Panc1 (cell line): ENCODE measurements around the gene SURF2. TPM values are rescaled to one million over a fixed set of nuclear protein-coding genes. Genes with fewer than 3 reads are reported as not detected.
A peak's percentile ranks its signal among the peaks of the same experiment; 100 is the strongest.

ENCODE experiments used
- ATAC-seq: fragments of 200-7000 bp; cut with Tn5 transposase; 2 replicates; pipeline ENCODE4 v1.9.1; 2020; ENCODE audit warnings: mild to moderate bottlenecking, moderate library complexity
- BruUV-seq: library from RNA; stranded (reverse); fragments of 400-500 nt; replicated peaks from 2 replicates; lab custom pipeline; 2021; lab: Mats Ljungman, UMichigan
- CTCF ChIA-PET: fragments of 300-600 bp; sonication (Branson Sonifier 250); formaldehyde crosslinking; loops from one replicate; lab custom pipeline; 2022; ENCODE audit warnings: antibody characterized with exemption; lab: Charles Lee
- POLR2A ChIA-PET: fragments of 300-600 bp; sonication (Branson Sonifier 250); formaldehyde crosslinking; loops from one replicate; lab custom pipeline; 2022; ENCODE audit warnings: antibody characterized with exemption; lab: Charles Lee
- DNase-seq: peaks from one replicate; pipeline ENCODE4 v3.0.0-alpha.2; 2010; ENCODE audit warnings: low read depth, low spot score
- H3K27ac ChIP-seq: 2 replicates; pipeline ENCODE4 v1.5.1; 2011; ENCODE audit warnings: mild to moderate bottlenecking, low read length, inconsistent platforms
- H3K27me3 ChIP-seq: fragments of 200-500 bp; sonication (Bioruptor generic); 2 replicates; pipeline ENCODE4 v1.6.0; 2014; ENCODE audit warnings: low read length, inconsistent platforms; ENCODE audit not compliant: control insufficient read depth, insufficient read depth
- H3K36me3 ChIP-seq: fragments of 200-500 bp; sonication (Bioruptor generic); 2 replicates; pipeline ENCODE4 v1.5.1; 2014; ENCODE audit warnings: inconsistent platforms, mild to moderate bottlenecking, low read length, moderate library complexity; ENCODE audit not compliant: control insufficient read depth, insufficient read depth
- H3K4me1 ChIP-seq: 2 replicates; pipeline ENCODE4 v1.5.1; 2011; ENCODE audit warnings: inconsistent platforms, mild to moderate bottlenecking, low read length, moderate library complexity; ENCODE audit not compliant: control insufficient read depth, insufficient read depth
- H3K4me3 ChIP-seq, 2 experiments: 2 replicates each; pipeline ENCODE4 v1.5.1; 2011 to 2012; ENCODE audit warnings: low read depth in 2 of 2, low read length in 2 of 2, mild to moderate bottlenecking in 2 of 2, inconsistent platforms in 1 of 2, moderate library complexity in 1 of 2
- H3K9me3 ChIP-seq: fragments of 200-500 bp; sonication (Bioruptor generic); 2 replicates; pipeline ENCODE4 v1.5.1; 2014; ENCODE audit warnings: low read depth, mild to moderate bottlenecking, inconsistent platforms, low read length, moderate library complexity; ENCODE audit not compliant: control insufficient read depth, insufficient read depth
- POLR2AphosphoS5 ChIP-seq: IDR thresholded peaks from 2 replicates; pipeline ENCODE4 v1.6.1; 2012; ENCODE audit warnings: mild to moderate bottlenecking, low read depth, low read length, moderate library complexity
- SIN3A ChIP-seq: IDR thresholded peaks from 2 replicates; pipeline ENCODE4 v1.6.1; 2012; ENCODE audit warnings: low read depth, mild to moderate bottlenecking, low read length, moderate library complexity, borderline replicate concordance; ENCODE audit not compliant: insufficient read depth
- TCF7L2 ChIP-seq: IDR thresholded peaks from 2 replicates; pipeline ENCODE4 v1.6.1; 2011; ENCODE audit warnings: mild to moderate bottlenecking, low read depth, low read length, inconsistent platforms
- in situ Hi-C: cut with HindIII; loops from 2 replicates; pipeline ENCODE4 v1.10.0; 2016; ENCODE audit warnings: low sequenced_read_pairs, low pct_unique_long_range_greater_than_20kb
- intact Hi-C: fragments of 100-400 bp; cut with micrococcal nuclease; formaldehyde crosslinking; loops from one replicate; pipeline ENCODE4 v1.10.0; 2022; ENCODE audit not compliant: unreplicated experiment
- total RNA-seq: library from RNA; stranded (reverse); gene quantifications from one replicate; pipeline ENCODE4 v1.2.1, GENCODE V29; 2021; ENCODE audit not compliant: unreplicated experiment
- TF ChIP-seq, protein P1 (sequence below): fragments of 450-650 bp; IDR thresholded peaks from 2 replicates; pipeline ENCODE4 v1.5.1; 2017; ENCODE audit warnings: mild to moderate bottlenecking
- TF ChIP-seq, protein P2 (sequence below), 2 experiments: IDR thresholded peaks; 2 replicates each; pipeline ENCODE4 v1.6.1; 2011 to 2012; ENCODE audit warnings: low read depth in 2 of 2, control low read depth in 1 of 2, low read length in 1 of 2, mild to moderate bottlenecking in 1 of 2, moderate library complexity in 1 of 2; ENCODE audit not compliant: insufficient read depth in 1 of 2

Gene SURF2
- total RNA-seq, 1 experiment from 2014 or later, result 19.2 TPM

DNA sequence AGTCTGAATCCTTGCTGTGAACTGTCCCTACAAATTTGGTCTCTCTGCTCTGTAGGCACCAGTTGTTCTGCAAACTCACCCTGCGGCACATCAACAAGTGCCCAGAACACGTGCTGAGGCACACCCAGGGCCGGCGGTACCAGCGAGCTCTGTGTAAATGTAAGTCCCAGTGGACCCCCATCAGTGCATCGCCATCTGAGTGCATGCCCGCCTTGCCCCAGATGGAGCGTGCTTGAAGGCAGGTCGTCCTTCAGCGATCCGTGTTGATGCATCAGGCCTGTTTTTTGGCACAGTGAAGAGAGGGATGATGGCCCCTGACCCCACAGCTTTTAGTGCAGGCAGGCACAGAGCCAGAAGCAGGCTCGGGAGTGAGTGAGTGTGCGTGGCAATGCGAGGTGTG lies 1.3 kb downstream of the SURF2 start:
- in situ Hi-C loops, result no loop called here
- Histone ChIP-seq H3K36me3 (peaks cover 4% of the 10 kb centered on the region; the same call in 1 of the 2 replicates), H3K4me1 (peaks cover 8% of the 10 kb centered on the region; the same call in 1 of the 2 replicates), H3K4me3 (peak overlapping the region in 1 of 2 experiments; percentile 78; a peak in 3 of 4 replicates), H3K9me3 (no peaks in the 10 kb centered on the region), H3K27me3 (no peaks in the 10 kb centered on the region), H3K27ac (no peak overlapping the region; the same call in 1 of the 2 replicates)
- intact Hi-C loops, result loop anchor here (10.0 kb wide), 1 partner anchor 127 kb away; no protein-coding TSS in a partner anchor
- CTCF ChIA-PET, result no interaction called here
- no TSS peak for BruUV-seq
- ATAC-seq (no peak), DNase-seq (no peak)
- TF ChIP-seq POLR2AphosphoS5 (no peak), SIN3A (no peak), TCF7L2 (no peak)
- TF ChIP-seq, protein P1, sequence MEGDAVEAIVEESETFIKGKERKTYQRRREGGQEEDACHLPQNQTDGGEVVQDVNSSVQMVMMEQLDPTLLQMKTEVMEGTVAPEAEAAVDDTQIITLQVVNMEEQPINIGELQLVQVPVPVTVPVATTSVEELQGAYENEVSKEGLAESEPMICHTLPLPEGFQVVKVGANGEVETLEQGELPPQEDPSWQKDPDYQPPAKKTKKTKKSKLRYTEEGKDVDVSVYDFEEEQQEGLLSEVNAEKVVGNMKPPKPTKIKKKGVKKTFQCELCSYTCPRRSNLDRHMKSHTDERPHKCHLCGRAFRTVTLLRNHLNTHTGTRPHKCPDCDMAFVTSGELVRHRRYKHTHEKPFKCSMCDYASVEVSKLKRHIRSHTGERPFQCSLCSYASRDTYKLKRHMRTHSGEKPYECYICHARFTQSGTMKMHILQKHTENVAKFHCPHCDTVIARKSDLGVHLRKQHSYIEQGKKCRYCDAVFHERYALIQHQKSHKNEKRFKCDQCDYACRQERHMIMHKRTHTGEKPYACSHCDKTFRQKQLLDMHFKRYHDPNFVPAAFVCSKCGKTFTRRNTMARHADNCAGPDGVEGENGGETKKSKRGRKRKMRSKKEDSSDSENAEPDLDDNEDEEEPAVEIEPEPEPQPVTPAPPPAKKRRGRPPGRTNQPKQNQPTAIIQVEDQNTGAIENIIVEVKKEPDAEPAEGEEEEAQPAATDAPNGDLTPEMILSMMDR, result no peak
- TF ChIP-seq, protein P2, sequence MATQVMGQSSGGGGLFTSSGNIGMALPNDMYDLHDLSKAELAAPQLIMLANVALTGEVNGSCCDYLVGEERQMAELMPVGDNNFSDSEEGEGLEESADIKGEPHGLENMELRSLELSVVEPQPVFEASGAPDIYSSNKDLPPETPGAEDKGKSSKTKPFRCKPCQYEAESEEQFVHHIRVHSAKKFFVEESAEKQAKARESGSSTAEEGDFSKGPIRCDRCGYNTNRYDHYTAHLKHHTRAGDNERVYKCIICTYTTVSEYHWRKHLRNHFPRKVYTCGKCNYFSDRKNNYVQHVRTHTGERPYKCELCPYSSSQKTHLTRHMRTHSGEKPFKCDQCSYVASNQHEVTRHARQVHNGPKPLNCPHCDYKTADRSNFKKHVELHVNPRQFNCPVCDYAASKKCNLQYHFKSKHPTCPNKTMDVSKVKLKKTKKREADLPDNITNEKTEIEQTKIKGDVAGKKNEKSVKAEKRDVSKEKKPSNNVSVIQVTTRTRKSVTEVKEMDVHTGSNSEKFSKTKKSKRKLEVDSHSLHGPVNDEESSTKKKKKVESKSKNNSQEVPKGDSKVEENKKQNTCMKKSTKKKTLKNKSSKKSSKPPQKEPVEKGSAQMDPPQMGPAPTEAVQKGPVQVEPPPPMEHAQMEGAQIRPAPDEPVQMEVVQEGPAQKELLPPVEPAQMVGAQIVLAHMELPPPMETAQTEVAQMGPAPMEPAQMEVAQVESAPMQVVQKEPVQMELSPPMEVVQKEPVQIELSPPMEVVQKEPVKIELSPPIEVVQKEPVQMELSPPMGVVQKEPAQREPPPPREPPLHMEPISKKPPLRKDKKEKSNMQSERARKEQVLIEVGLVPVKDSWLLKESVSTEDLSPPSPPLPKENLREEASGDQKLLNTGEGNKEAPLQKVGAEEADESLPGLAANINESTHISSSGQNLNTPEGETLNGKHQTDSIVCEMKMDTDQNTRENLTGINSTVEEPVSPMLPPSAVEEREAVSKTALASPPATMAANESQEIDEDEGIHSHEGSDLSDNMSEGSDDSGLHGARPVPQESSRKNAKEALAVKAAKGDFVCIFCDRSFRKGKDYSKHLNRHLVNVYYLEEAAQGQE (IDR thresholded peaks at IDR 0.05; ENCODE audit: insufficient read depth in 1 of 2, low read depth in 2 of 2, low read length in 1 of 2), result no peak
- POLR2A ChIA-PET, result no interaction called here

DNA sequence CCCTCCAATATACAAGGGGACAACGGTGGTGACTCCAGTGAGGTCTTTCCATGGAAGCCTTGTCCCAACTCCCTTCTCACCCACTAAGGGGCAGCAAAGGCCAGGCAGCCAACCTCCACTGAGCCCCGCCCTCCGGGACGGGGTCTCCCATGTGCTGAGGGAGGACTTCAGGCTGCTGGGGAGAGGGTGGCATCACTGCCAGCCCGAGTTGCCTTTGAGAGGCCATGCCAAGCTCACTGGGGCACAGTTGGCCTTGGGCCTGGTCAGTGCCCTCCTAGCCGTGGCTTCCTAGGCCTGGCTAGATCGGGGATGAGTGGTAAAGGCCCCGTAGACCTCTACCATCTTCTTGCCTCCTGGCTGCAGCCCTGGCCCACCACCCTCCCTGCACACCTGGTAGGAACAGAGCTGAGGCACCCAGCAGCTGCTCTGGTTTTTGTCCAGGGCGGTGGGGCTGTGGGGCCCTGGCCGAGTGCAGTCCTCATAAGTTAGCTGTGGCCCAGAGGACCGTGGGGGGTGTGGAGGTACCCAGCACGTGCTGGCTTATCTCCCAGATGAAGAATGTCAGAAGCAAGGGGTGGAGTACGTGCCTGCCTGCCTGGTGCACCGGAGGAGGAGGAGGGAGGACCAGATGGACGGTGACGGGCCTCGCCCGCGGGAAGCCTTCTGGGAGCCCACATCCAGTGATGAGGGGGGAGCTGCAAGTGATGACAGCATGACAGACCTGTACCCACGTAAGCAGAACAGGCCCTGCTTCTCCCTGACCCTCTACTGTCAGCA lies 3.2 kb downstream of the SURF2 start:
- H3K9me3 ChIP-seq, result no peaks in the 10 kb centered on the region
- no TSS peak for BruUV-seq
- CTCF ChIA-PET, result interaction anchor here (0.5 kb wide), 1 partner anchor 8 kb away, joined by 5 read pairs; no protein-coding TSS in a partner anchor
- no peak overlapping the region for H3K27ac ChIP-seq
- H3K36me3 ChIP-seq, result peaks cover 4% of the 10 kb centered on the region; the same call in 1 of the 2 replicates
- no peak for TF ChIP-seq SIN3A
- TF ChIP-seq, protein P2 (IDR thresholded peaks at IDR 0.05; ENCODE audit: insufficient read depth in 1 of 2, low read depth in 2 of 2, low read length in 1 of 2), result no peak
- no peak for TF ChIP-seq POLR2AphosphoS5
- TF ChIP-seq TCF7L2, result no peak
- TF ChIP-seq, protein P1, result no peak; the same call in 1 of the 2 replicates
- no peak overlapping the region for H3K4me3 ChIP-seq
- peaks cover 8% of the 10 kb centered on the region; the same call in 1 of the 2 replicates for H3K4me1 ChIP-seq
- no peaks in the 10 kb centered on the region for H3K27me3 ChIP-seq
- DNase-seq (no peak), ATAC-seq (no peak)
- in situ Hi-C loops, result no loop called here
- POLR2A ChIA-PET, result no interaction called here
- intact Hi-C loops, result loop anchor here (10.0 kb wide), 1 partner anchor 125 kb away; no protein-coding TSS in a partner anchor
